Progenitor cell of endocrine pancreas (in vitro differentiated cells): ENCODE measurements around the gene TMC1. TPM values are rescaled to one million over a fixed set of nuclear protein-coding genes. Genes with fewer than 3 reads are reported as not detected.

Experiments used
- DNase-seq: peaks from one replicate; pipeline ENCODE4 v3.0.0; 2021; ENCODE audit warnings: low spot score; ENCODE audit not compliant: unreplicated experiment
- H3K27ac Mint-ChIP-seq: 2 replicates; pipeline ENCODE4 v1.8.0; 2021; ENCODE audit warnings: mild to moderate bottlenecking, moderate library complexity, mixed read lengths
- H3K27me3 Mint-ChIP-seq: 2 replicates; pipeline ENCODE4 v1.8.0; 2021; ENCODE audit warnings: mixed read lengths
- H3K36me3 Mint-ChIP-seq: 2 replicates; pipeline ENCODE4 v1.8.0; 2022; ENCODE audit warnings: mixed read lengths; ENCODE audit not compliant: insufficient read depth
- H3K4me1 Mint-ChIP-seq: 2 replicates; pipeline ENCODE4 v1.8.0; 2021; ENCODE audit warnings: low read depth, mixed read lengths
- H3K4me3 Mint-ChIP-seq: 2 replicates; pipeline ENCODE4 v1.8.0; 2021; ENCODE audit warnings: low read depth, mild to moderate bottlenecking, moderate library complexity, mixed read lengths
- H3K9me3 Mint-ChIP-seq: 2 replicates; pipeline ENCODE4 v1.8.0; 2021; ENCODE audit warnings: low read depth, mixed read lengths
- CTCF ChIP-seq: fragments of 200-600 bp; sonication (generic); IDR thresholded peaks from one replicate; pipeline ENCODE4 v1.5.0; 2021; ENCODE audit warnings: antibody characterized with exemption, mild to moderate bottlenecking; ENCODE audit not compliant: unreplicated experiment
- total RNA-seq: library from RNA; stranded (reverse); gene quantifications from 2 replicates; pipeline ENCODE4 v1.2.1, GENCODE V29; 2021

TMC1 gene
- total RNA-seq, 1 donor from 2014 or later, result not detected

- TF ChIP-seq CTCF, result no peak
- DNase-seq, result no peak
- Mint-ChIP-seq H3K27me3 (no peaks in the 10 kb centered on the region), H3K4me3 (no peak overlapping the region), H3K9me3 (no peaks in the 10 kb centered on the region), H3K36me3 (no peaks in the 10 kb centered on the region), H3K27ac (no peak overlapping the region), H3K4me1 (no peaks in the 10 kb centered on the region)
Measured at GRCh38 chr9:72814083-72814597, 292.7 kb downstream of the TMC1 start.

- no peaks in the 10 kb centered on the region for H3K36me3 Mint-ChIP-seq
- no peaks in the 10 kb centered on the region for H3K9me3 Mint-ChIP-seq
- H3K4me3 Mint-ChIP-seq, result no peak overlapping the region
- H3K4me1 Mint-ChIP-seq, result no peaks in the 10 kb centered on the region
- no peaks in the 10 kb centered on the region for H3K27me3 Mint-ChIP-seq
- no peak overlapping the region for H3K27ac Mint-ChIP-seq
- no peak for DNase-seq
- TF ChIP-seq CTCF, result no peak
Measured at GRCh38 chr9:72816666-72817065, 295.3 kb downstream of the TMC1 start.

GRCh38 chr9:72817413-72817812, 296.0 kb downstream of the TMC1 start:
- Mint-ChIP-seq H3K4me1 (no peaks in the 10 kb centered on the region), H3K36me3 (no peaks in the 10 kb centered on the region), H3K4me3 (no peak overlapping the region), H3K9me3 (no peaks in the 10 kb centered on the region), H3K27me3 (no peaks in the 10 kb centered on the region), H3K27ac (no peak overlapping the region)
- no peak for DNase-seq
- no peak for TF ChIP-seq CTCF

GRCh38 chr9:72818385-72818784, 297.0 kb downstream of the TMC1 start:
- H3K9me3 Mint-ChIP-seq, result no peaks in the 10 kb centered on the region
- no peaks in the 10 kb centered on the region for H3K27me3 Mint-ChIP-seq
- no peak overlapping the region for H3K4me3 Mint-ChIP-seq
- DNase-seq, result no peak
- TF ChIP-seq CTCF, result no peak
- H3K36me3 Mint-ChIP-seq, result no peaks in the 10 kb centered on the region
- H3K4me1 Mint-ChIP-seq, result peaks cover 4% of the 10 kb centered on the region
- no peak overlapping the region for H3K27ac Mint-ChIP-seq

- Mint-ChIP-seq H3K4me1 (peaks cover 26% of the 10 kb centered on the region), H3K4me3 (no peak overlapping the region), H3K27ac (no peak overlapping the region), H3K36me3 (no peaks in the 10 kb centered on the region), H3K9me3 (no peaks in the 10 kb centered on the region), H3K27me3 (no peaks in the 10 kb centered on the region)
- no peak for DNase-seq
- no peak for TF ChIP-seq CTCF
Measured at GRCh38 chr9:72823971-72824370, 302.6 kb downstream of the TMC1 start.
